GM19372 (cell line): ENCODE results near the gene TRIM28.
A peak's percentile ranks its signal among the peaks of the same experiment; 100 is the strongest.
"Not testable (repeated sequence)": the region's sequence is repeated elsewhere in the genome, so short reads cannot be mapped to it uniquely, and the experiment has no call there.

Experiments
- ATAC-seq: cut with Tn5 transposase; IDR thresholded peaks from one replicate; pipeline ENCODE4 v1.9.1; 2021; ENCODE audit warnings: mild to moderate bottlenecking, low read depth, moderate library complexity; ENCODE audit not compliant: unreplicated experiment

TRIM28 gene

GRCh38 chr19:58543826-58544590 is at the start of gene TRIM28:
TRIM28 (plus strand) TSS chr19:58544064; CDS start chr19:58544758, 694 bp downstream.
- ATAC-seq: peak; percentile 77

- no peak for ATAC-seq
Observed at GRCh38 chr19:58497634-58498170, 46.2 kb upstream of the TRIM28 start.

- no peak for ATAC-seq
Observed at GRCh38 chr19:58498316-58499020, 45.4 kb upstream of the TRIM28 start.

- ATAC-seq: peak; percentile 96
Observed at GRCh38 chr19:58499021-58499927, 44.6 kb upstream of the TRIM28 start.

- no peak for ATAC-seq
Observed at GRCh38 chr19:58500242-58500641, 43.6 kb upstream of the TRIM28 start.

- ATAC-seq: not testable (repeated sequence)
Observed at GRCh38 chr19:58507602-58508223, 36.2 kb upstream of the TRIM28 start.

GRCh38 chr19:58509731-58510083 is 34.2 kb upstream of the TRIM28 start:
- no peak for ATAC-seq

- ATAC-seq: no peak
Observed at GRCh38 chr19:58510084-58510862, 33.6 kb upstream of the TRIM28 start.

- ATAC-seq: no peak
Observed at GRCh38 chr19:58511353-58512208, 32.3 kb upstream of the TRIM28 start, which contains the start of gene SLC27A5. SLC27A5 (minus strand) TSS chr19:58511992; CDS start chr19:58511955, 37 bp downstream.

- peak; percentile 3 for ATAC-seq
Observed at GRCh38 chr19:58513213-58513693, 30.6 kb upstream of the TRIM28 start.

- peak; percentile 79 for ATAC-seq
Observed at GRCh38 chr19:58513694-58514563, 29.9 kb upstream of the TRIM28 start.

- ATAC-seq: no peak
Observed at GRCh38 chr19:58514564-58515022, 29.3 kb upstream of the TRIM28 start.

GRCh38 chr19:58515259-58515658 is 28.6 kb upstream of the TRIM28 start:
- no peak for ATAC-seq

GRCh38 chr19:58516246-58516836 is 27.5 kb upstream of the TRIM28 start:
- no peak for ATAC-seq

- no peak for ATAC-seq
Observed at GRCh38 chr19:58516964-58517833, 26.7 kb upstream of the TRIM28 start.
